GM18861 (cell line): Measurements from ENCODE around the gene USP1.

Experiments
- ATAC-seq: cut with Tn5 transposase; IDR thresholded peaks from one replicate; pipeline ENCODE4 v1.9.1; 2021; ENCODE audit not compliant: unreplicated experiment

Gene USP1

GRCh38 chr1:62436466-62437272, at the start of gene USP1:
TSS of gene USP1 (plus strand) at chr1:62437049. CDS start at chr1:62439868, 2,819 bp downstream.
- peak; percentile 76 for ATAC-seq

- no peak for ATAC-seq
These were observed 47.3 kb upstream of the USP1 start for GRCh38 chr1:62389531-62389930.

GRCh38 chr1:62390071-62390470, 46.8 kb upstream of the USP1 start:
- ATAC-seq = no peak

- peak; percentile 69 for ATAC-seq
These were observed 45.4 kb upstream of the USP1 start for GRCh38 chr1:62391369-62391971.

- no peak for ATAC-seq
These were observed 43.9 kb upstream of the USP1 start for GRCh38 chr1:62392951-62393350.

GRCh38 chr1:62394646-62395045, 42.2 kb upstream of the USP1 start:
- no peak for ATAC-seq

GRCh38 chr1:62395291-62395690, 41.6 kb upstream of the USP1 start:
- ATAC-seq = no peak

- no peak for ATAC-seq
These were observed 40.0 kb upstream of the USP1 start for GRCh38 chr1:62396871-62397270.

- ATAC-seq = no peak
These were observed 39.5 kb upstream of the USP1 start for GRCh38 chr1:62397301-62397700.

GRCh38 chr1:62398377-62398776, 38.5 kb upstream of the USP1 start:
- ATAC-seq = no peak

- ATAC-seq = no peak
These were observed 35.7 kb upstream of the USP1 start for GRCh38 chr1:62401034-62401760.

GRCh38 chr1:62405247-62405646, 31.6 kb upstream of the USP1 start:
- ATAC-seq = no peak

GRCh38 chr1:62406576-62406975, 30.3 kb upstream of the USP1 start:
- no peak for ATAC-seq

- ATAC-seq = no peak
These were observed 29.3 kb upstream of the USP1 start for GRCh38 chr1:62407398-62408009.

GRCh38 chr1:62415687-62416086, 21.2 kb upstream of the USP1 start:
- ATAC-seq = no peak

GRCh38 chr1:62417351-62417999, 19.4 kb upstream of the USP1 start:
- ATAC-seq = no peak

GRCh38 chr1:62420214-62420613, 16.6 kb upstream of the USP1 start:
- no peak for ATAC-seq

- no peak for ATAC-seq
These were observed 13.1 kb upstream of the USP1 start for GRCh38 chr1:62423580-62424242.

GRCh38 chr1:62424411-62424810, 12.4 kb upstream of the USP1 start:
- ATAC-seq = no peak

- ATAC-seq = no peak
These were observed 11.8 kb upstream of the USP1 start for GRCh38 chr1:62425041-62425440.
